Activated CD4-positive, alpha-beta T cell treated with anti-CD3 and anti-CD28 coated beads, Interleukin-2, amount 50 U/mL, for 48 hours (primary cell): ENCODE data around the gene TSHR.
"Not testable (repeated sequence)": the region's sequence is repeated elsewhere in the genome, so short reads cannot be mapped to it uniquely, and the experiment has no call there.

Experiments
- DNase-seq, 2 experiments: peaks; one replicate each; pipeline ENCODE4 v3.0.0-alpha.2; 2020

Gene TSHR

GRCh38 chr14:80953211-80953610, 2.2 kb upstream of the TSHR start:
- DNase-seq, result not testable (repeated sequence)

GRCh38 chr14:80954687-80955299, 628 bp upstream of the TSHR start:
- peak; percentile 74 to 80 for DNase-seq

GRCh38 chr14:80956102-80956501, 681 bp downstream of the TSHR start:
- DNase-seq, result no peak

DNA sequence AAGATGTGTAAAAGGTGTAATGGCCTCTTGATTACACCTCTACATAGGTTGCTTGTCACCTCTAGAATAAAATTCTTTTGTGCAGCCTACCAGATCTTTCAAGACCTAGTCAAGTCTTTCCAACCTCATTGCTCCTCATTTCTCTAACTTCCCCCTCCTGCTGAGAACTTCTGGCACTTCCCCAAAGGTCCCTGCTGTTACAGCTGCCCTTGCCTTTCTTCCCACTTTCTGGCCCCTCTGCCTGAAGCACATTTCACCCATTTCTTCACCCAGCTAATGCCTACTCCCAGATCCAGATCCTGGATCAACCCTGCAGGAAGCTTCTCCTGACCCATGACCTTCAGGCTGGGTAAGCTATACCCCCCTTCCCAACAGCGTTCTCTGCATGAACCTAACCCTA, 1.5 kb downstream of the TSHR start:
- DNase-seq, result no peak

DNA sequence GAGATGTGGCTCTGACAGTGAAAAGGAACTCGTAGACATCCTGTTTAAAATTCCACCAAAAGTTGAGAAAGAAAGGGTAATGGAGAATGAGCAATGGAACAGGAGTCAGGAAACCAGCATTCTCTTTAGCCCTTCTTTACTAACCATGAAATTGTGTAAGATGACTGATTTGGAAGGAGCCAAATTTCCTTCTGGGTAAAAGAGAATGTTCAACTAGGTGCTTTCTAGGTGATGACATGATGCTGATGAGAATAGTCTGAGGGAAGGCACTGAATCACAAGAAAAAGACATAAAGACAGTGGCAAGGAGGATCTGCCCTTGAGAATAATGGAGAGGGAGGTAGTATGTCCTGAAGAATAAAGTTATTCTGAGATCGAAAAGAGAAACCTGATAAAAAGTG, 2.2 kb downstream of the TSHR start:
- no peak for DNase-seq

GRCh38 chr14:80958226-80958625, 2.8 kb downstream of the TSHR start:
- DNase-seq, result no peak

DNA sequence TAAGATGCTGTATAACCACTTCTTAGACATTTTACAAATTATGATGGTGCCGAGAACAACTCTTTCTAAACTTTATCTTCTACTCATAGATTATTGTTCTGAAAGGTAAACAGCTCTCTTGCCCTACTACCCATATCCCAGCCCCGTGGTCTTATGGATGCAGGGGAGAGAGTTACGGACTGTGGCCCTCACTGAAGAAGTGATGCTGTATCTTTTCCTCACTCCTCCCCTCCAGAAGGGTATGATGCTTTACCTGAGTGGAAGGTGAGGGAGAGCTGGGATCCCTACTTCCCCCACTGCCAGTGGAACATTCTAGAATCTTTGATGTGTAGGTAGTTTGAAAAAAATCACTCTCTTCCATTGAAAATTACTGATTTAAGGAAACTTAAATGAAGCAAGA, 3.5 kb downstream of the TSHR start:
- no peak for DNase-seq

DNA sequence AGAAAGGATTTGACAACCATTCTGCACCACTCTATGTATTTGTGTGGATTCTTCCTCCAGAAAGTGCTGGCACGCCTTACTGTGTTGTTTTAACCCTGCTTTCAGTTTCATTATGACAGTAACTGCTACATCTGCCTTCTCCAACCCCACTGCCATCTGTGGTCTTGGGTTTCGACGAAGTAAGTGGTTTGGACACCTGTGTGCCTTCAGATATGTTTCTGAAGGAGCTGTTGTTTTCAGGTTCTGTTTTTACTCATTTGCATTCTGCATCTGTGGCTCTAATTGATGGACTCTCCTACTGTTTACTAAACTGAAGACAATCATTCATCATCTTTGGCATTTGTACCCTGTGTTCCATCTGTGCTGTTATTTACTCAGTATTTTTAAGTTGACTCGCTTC, 4.1 kb downstream of the TSHR start:
- DNase-seq, result peak; percentile 26 to 52

DNA sequence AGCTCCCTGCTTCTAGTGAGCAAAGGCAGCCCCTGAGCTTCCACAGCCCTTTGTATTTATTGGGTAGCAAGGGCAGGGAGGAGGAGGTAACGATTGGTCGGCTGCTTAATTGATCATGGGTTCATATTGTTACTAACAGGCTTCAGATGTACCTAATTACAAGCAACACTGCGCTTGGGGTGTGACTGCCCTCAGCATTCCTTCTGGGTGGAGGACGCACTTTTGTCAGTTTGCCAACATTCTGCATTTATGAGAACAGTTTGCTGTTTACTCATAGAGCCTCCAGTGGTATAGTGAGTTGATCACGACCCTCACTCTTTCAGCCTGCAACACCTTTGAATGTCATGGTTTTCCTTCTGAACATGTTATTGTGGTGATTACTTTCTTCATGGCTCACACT, 9.6 kb downstream of the TSHR start:
- no peak for DNase-seq

- no peak for DNase-seq
Observed at GRCh38 chr14:80973931-80974641, 18.7 kb downstream of the TSHR start.

DNA sequence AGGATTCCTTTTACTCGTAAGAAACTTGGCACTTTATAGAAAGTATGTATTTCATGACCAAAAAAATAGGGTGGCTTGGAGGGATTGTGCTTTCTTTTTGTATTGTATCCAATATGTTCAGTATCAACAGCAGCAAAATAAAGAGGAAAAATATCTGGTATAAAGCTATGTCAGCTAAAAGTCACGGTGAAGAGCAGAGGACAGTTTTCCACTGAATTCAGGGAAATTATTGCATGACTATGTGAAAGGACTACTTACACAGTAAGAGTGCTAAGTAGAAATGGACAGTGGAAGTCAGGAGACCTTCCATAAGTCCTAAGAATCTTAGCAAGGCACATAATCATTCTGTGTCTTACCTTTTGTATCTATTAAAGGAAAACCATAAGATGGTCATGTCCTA, 19.3 kb downstream of the TSHR start:
- DNase-seq, result no peak

GRCh38 chr14:80977221-80977620, 21.8 kb downstream of the TSHR start:
- DNase-seq, result no peak

DNA sequence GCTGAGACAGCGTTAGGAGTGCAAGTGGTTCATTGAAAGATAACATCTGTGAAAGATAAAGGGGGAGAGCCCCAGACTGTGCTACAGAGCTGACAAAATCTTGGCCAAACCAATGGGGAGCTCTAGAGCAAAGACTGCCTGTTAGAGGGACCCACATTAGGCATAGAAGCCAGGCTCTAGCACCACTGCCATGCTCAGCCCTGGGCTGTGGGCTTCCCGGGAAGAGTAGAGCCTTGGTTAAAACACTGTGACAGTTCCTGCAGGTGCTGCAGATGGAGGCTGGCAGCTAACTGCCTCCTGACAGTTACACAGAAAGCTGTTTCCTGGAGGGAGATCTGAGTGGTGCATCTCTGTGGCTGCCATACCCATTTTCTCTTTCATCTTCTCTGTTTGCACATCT, 23.0 kb downstream of the TSHR start:
- DNase-seq, result peak in 1 of 2 experiments; percentile 13

GRCh38 chr14:80979951-80980350, 24.5 kb downstream of the TSHR start:
- DNase-seq, result no peak

GRCh38 chr14:80981156-80981555, 25.7 kb downstream of the TSHR start:
- no peak for DNase-seq

GRCh38 chr14:80981673-80982072, 26.3 kb downstream of the TSHR start:
- no peak for DNase-seq

DNA sequence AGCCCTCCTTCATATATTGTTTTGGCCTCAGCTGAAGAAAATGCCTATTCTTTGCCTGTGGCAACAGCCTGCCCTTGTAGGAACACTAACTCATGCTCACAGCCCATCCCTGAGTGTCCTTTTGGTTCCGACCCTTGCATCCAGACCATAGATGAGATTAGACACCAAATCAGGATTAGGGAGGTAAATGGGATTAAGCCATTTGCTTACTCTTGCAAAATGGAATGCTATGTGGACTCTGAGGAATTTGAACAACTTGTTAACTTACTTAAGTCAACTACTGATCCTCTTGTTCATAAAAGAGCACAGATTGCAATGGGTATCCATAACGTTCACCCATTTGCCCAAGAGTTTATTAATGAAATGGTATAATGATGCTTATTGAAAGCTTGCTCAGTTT, 27.3 kb downstream of the TSHR start:
- DNase-seq, result no peak

DNA sequence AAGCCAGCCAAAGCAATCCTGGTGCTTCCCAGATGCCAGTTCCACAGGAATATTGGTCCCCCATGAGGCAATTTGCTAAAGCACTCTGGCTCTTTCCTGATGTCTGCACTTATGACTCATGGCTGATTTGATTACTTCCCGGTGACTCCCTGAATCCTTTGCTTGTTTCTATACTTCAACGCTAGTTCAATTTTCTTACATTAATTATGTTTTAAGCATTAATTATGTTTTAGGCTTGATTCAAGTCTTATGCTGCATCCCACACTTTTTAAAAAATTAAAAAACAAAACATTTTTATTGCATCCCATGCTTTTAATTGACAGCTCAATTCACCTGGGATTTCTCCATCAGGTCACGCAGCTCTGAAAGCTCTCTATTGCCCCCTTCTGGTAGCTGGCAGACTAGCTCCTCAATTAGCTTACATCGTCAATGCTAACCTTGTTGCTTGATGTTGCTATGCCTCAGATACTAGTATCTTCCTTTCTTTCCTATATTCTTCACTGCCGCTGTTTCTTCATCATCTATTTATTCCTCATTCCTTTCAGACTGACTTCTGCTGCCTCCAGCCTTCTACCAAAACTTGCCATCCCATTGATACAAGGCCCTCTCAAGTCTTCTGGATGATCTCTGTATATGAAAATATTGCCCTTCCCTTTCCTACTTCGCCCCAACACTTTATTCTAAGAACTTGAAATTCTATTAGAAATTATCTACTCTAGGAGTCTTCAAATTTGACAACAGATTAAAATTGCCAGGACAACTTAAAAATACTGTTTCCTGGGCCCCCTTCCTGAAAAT, 32.0 kb downstream of the TSHR start:
- DNase-seq, result peak; percentile 65 to 72

DNA sequence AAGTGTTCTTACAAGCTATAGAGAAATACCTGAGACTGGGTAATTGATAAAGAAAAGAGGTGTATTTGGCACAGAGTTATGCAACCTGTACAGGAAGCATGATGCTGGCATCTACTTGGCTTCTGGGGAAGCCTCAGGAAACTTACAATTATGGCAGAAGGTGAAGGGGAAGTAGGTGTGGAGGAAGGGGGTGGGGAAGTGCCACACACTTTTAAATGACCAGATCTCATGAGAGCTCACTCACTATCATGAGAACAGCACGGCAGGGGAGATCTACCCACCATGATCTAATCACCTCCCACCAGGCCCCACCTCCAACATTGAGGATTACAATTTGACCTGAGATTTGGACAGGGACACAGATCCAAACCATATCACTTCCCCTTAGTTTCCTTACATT, 32.8 kb downstream of the TSHR start:
- no peak for DNase-seq

DNA sequence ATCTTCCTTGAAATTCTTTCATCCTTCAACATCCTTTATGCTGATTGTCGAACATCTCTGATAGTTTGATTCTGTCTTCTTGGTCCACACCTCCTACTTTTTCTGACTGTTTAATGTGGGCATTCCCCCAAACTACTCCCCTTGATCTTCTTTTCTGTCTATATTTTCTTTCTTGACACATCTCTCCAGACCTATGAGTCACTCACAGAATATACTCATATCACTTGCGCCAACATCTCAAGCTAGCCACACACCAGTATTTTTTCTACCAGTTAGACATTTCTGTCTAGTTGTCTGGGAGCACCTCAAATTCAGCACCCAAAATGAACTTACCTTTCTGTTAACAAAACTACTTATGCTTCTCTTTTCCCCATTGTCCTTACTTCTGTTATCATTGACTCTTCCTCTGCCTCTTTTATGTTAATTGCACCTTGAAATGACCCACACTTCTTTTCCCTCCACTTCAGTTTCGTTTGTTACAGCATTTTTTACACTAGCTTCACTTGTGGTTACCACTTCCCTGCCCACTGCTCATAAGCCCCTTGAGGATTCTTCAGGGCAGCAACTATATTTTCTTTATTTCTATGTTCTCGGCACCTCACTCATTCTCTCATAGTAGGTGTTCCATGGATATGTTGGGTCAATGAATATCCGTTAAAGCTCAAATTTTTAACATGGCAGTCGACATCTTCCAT, 33.5 kb downstream of the TSHR start:
- DNase-seq, result no peak

- no peak for DNase-seq
Observed at GRCh38 chr14:80992580-80992979, 37.2 kb downstream of the TSHR start.

DNA sequence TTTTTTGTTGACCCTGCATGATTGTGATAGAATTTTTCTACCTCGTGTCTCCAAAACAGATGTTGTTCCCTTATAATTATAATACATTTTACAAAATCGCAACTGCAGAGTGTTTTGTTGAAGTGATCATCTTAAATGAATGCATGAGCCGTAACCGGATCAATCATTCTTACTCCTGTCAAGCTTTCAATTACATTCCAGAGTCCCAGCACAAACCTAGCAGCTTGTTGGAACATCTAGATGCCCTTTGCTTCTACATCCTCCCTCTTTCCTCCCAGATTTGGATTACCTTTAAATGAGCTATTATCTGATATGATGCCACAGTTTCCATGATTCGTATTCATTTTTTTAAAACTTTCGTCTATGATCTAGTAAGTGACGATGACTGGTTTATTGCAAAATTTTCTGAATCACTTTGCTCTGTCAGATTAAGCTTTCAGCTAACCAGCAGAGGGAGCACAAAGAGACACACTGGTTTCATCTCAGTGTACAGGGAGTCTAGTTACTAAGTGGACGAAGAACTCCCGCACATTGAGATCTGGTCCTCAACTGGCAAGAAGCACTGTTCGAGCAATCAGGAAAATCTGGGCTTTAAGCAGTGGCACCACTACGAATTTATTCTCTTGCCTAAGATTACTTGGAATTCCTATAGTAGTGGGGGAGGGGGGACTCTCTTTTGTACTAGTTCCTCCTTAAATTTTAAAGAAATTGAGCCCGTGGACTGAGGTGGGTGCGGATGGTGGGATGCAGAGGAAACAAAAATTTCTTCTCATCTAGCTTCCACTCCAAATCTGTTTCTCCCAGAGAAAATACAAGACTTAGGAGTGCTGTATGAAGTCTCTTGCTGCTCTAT, 40.9 kb downstream of the TSHR start:
- peak in 1 of 2 experiments; percentile 13 for DNase-seq
